MM.1S (cell line): ENCODE measurements around the gene CALML3.
"Not testable (repeated sequence)": the region's sequence is repeated elsewhere in the genome, so short reads cannot be mapped to it uniquely, and the experiment has no call there.

Source experiments
- DNase-seq: peaks from one replicate; pipeline ENCODE4 v3.0.0-alpha.2; 2015
- H2AFZ ChIP-seq: fragments of 300-600 bp; sonication (generic); 2 replicates; pipeline ENCODE4 v1.6.0; 2016; ENCODE audit warnings: antibody characterized with exemption, low read length
- H3F3A ChIP-seq: fragments of 300-600 bp; sonication (generic); 2 replicates; pipeline ENCODE4 v1.6.1; 2016; ENCODE audit warnings: mild to moderate bottlenecking, antibody characterized with exemption, low read length, moderate library complexity, mixed read lengths; ENCODE audit not compliant: insufficient read depth
- H3K27ac ChIP-seq: fragments of 300-600 bp; sonication (generic); 2 replicates; pipeline ENCODE4 v1.5.1; 2016; ENCODE audit warnings: mild to moderate bottlenecking, low read length
- H3K27me3 ChIP-seq: fragments of 300-600 bp; sonication (generic); replicated peaks from 2 replicates; pipeline ENCODE4 v1.6.0; 2016; ENCODE audit warnings: low read length; ENCODE audit not compliant: insufficient read depth
- H3K36me3 ChIP-seq: fragments of 300-600 bp; sonication (generic); replicated peaks from 2 replicates; pipeline ENCODE4 v1.6.1; 2016; ENCODE audit warnings: mild to moderate bottlenecking, low read length, mixed read lengths; ENCODE audit not compliant: insufficient read depth
- H3K4me1 ChIP-seq: fragments of 300-600 bp; sonication (generic); 2 replicates; pipeline ENCODE4 v1.6.1; 2016; ENCODE audit warnings: low read length, mixed read lengths
- H3K4me2 ChIP-seq: fragments of 300-600 bp; sonication (generic); 2 replicates; pipeline ENCODE4 v1.6.0; 2016; ENCODE audit warnings: low read depth, low read length
- H3K4me3 ChIP-seq: fragments of 300-600 bp; sonication (generic); 2 replicates; pipeline ENCODE4 v1.5.1; 2016; ENCODE audit warnings: low read length, mixed read lengths
- H3K79me2 ChIP-seq: fragments of 300-600 bp; sonication (generic); 2 replicates; pipeline ENCODE4 v1.6.1; 2016; ENCODE audit warnings: mixed run types, low read length, mixed read lengths
- H3K9ac ChIP-seq: fragments of 300-600 bp; sonication (generic); 2 replicates; pipeline ENCODE4 v1.6.1; 2016; ENCODE audit warnings: low read length, mixed read lengths
- H3K9me2 ChIP-seq: fragments of 300-600 bp; sonication (generic); replicated peaks from 2 replicates; pipeline ENCODE4 v1.6.1; 2016; ENCODE audit warnings: mild to moderate bottlenecking, low read length, mixed read lengths; ENCODE audit not compliant: insufficient read depth
- H3K9me3 ChIP-seq: fragments of 300-600 bp; sonication (generic); replicated peaks from 2 replicates; pipeline ENCODE4 v1.6.1; 2016; ENCODE audit warnings: mild to moderate bottlenecking, low read length, mixed read lengths; ENCODE audit not compliant: insufficient read depth
- H4K20me1 ChIP-seq: fragments of 300-600 bp; sonication (generic); 2 replicates; pipeline ENCODE4 v1.6.1; 2016; ENCODE audit warnings: mild to moderate bottlenecking, low read length, moderate library complexity, mixed read lengths; ENCODE audit not compliant: insufficient read depth
- CTCF ChIP-seq: fragments of 300-600 bp; sonication (generic); IDR thresholded peaks from 2 replicates; pipeline ENCODE4 v1.5.1; 2016; ENCODE audit warnings: antibody characterized with exemption, low read length, mixed read lengths
- EZH2 ChIP-seq: fragments of 300-600 bp; sonication (generic); optimal IDR thresholded peaks from 2 replicates; pipeline ENCODE3; 2017; ENCODE audit warnings: low read depth, mild to moderate bottlenecking, antibody characterized with exemption, low read length, mixed read lengths
- EZH2phosphoT487 ChIP-seq: fragments of 300-600 bp; sonication (generic); IDR thresholded peaks from 2 replicates; pipeline ENCODE4 v1.6.1; 2018; ENCODE audit warnings: antibody characterized with exemption, low read length

CALML3 gene

GRCh38 chr10:5557799-5558771 is 33.3 kb downstream of the CALML3 start:
- H3K79me2 ChIP-seq = no peaks in the 10 kb centered on the region
- H3K4me2 ChIP-seq = no peak overlapping the region
- peaks cover 5% of the 10 kb centered on the region; the same call in 1 of the 2 replicates for H3K27me3 ChIP-seq
- no peak for DNase-seq
- H2AFZ ChIP-seq = no peak overlapping the region
- TF ChIP-seq EZH2phosphoT487 (no peak), CTCF (no peak), EZH2 (no peak)
- no peak overlapping the region for H3K9ac ChIP-seq
- H3K9me2 ChIP-seq = no peaks in the 10 kb centered on the region
- no peaks in the 10 kb centered on the region for H4K20me1 ChIP-seq
- H3K4me3 ChIP-seq = no peak overlapping the region
- no peak overlapping the region for H3K27ac ChIP-seq
- no peaks in the 10 kb centered on the region for H3K36me3 ChIP-seq
- H3K4me1 ChIP-seq = no peaks in the 10 kb centered on the region
- H3F3A ChIP-seq = no peaks in the 10 kb centered on the region
- H3K9me3 ChIP-seq = no peaks in the 10 kb centered on the region

- H3K27ac ChIP-seq, H3K9ac ChIP-seq, H3K9me3 ChIP-seq, H3K79me2 ChIP-seq, H3K4me2 ChIP-seq, H3K4me3 ChIP-seq, H3F3A ChIP-seq, H4K20me1 ChIP-seq, H2AFZ ChIP-seq, H3K9me2 ChIP-seq, DNase-seq, H3K4me1 ChIP-seq, H3K36me3 ChIP-seq: not testable (repeated sequence)
- peaks cover 14% of the 10 kb centered on the region; the same call in 1 of the 2 replicates for H3K27me3 ChIP-seq
Observed at GRCh38 chr10:5559022-5559421, 34.3 kb downstream of the CALML3 start.

GRCh38 chr10:5559642-5560141 is 34.9 kb downstream of the CALML3 start:
- DNase-seq = no peak
- TF ChIP-seq EZH2phosphoT487 = no peak
- no peaks in the 10 kb centered on the region for H3K36me3 ChIP-seq
- no peak overlapping the region for H3K4me3 ChIP-seq
- H3F3A ChIP-seq = no peaks in the 10 kb centered on the region
- no peaks in the 10 kb centered on the region for H4K20me1 ChIP-seq
- H3K9ac ChIP-seq = no peak overlapping the region
- no peak overlapping the region for H2AFZ ChIP-seq
- H3K9me2 ChIP-seq = no peaks in the 10 kb centered on the region
- no peak overlapping the region for H3K4me2 ChIP-seq
- peaks cover 19% of the 10 kb centered on the region; the same call in 1 of the 2 replicates for H3K27me3 ChIP-seq
- no peaks in the 10 kb centered on the region for H3K79me2 ChIP-seq
- no peaks in the 10 kb centered on the region for H3K4me1 ChIP-seq
- no peaks in the 10 kb centered on the region for H3K9me3 ChIP-seq
- H3K27ac ChIP-seq = no peak overlapping the region

- Histone ChIP-seq H4K20me1 (no peaks in the 10 kb centered on the region), H3K9me2 (no peaks in the 10 kb centered on the region), H3F3A (no peaks in the 10 kb centered on the region), H3K4me3 (no peak overlapping the region), H3K36me3 (no peaks in the 10 kb centered on the region), H2AFZ (no peak overlapping the region), H3K27ac (no peak overlapping the region), H3K27me3 (peaks cover 19% of the 10 kb centered on the region; the same call in 1 of the 2 replicates), H3K9ac (no peak overlapping the region), H3K4me2 (no peak overlapping the region), H3K79me2 (no peaks in the 10 kb centered on the region), H3K9me3 (no peaks in the 10 kb centered on the region), H3K4me1 (no peaks in the 10 kb centered on the region)
- no peak for DNase-seq
- no peak for TF ChIP-seq CTCF
- TF ChIP-seq EZH2 = no peak
- no peak for TF ChIP-seq EZH2phosphoT487
Observed at GRCh38 chr10:5560142-5560816, 35.5 kb downstream of the CALML3 start.
